ENCODE data around the gene DEFB132.
"Not testable (repeated sequence)": the region's sequence is repeated elsewhere in the genome, so short reads cannot be mapped to it uniquely, and the experiment has no call there.

The DEFB132 gene, protein sequence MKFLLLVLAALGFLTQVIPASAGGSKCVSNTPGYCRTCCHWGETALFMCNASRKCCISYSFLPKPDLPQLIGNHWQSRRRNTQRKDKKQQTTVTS

DNA sequence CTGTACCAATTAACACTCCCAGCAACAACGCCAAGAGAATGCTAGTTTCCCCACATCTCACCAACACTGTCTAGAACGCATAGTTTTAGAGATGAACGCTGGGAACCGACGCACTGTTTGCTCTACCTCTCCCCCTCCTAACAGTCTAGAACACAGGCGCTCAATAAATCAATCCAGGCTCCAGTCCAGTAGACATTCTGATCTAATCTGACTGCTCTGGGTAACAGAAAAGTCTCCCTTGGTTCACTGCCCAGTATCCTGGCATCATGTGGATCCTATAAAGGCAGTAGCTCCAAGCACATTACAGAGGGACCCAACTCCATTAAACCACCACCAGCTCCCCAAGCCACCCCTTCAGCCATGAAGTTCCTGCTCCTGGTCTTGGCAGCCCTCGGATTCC is at the start of gene DEFB132:
TSS of gene DEFB132 (plus strand) at position 306 of the 400 bp plus-strand sequence. CDS start at position 361, 55 bp downstream.
- DNase-seq (ENCODE audit: low spot score): no peak

DNA sequence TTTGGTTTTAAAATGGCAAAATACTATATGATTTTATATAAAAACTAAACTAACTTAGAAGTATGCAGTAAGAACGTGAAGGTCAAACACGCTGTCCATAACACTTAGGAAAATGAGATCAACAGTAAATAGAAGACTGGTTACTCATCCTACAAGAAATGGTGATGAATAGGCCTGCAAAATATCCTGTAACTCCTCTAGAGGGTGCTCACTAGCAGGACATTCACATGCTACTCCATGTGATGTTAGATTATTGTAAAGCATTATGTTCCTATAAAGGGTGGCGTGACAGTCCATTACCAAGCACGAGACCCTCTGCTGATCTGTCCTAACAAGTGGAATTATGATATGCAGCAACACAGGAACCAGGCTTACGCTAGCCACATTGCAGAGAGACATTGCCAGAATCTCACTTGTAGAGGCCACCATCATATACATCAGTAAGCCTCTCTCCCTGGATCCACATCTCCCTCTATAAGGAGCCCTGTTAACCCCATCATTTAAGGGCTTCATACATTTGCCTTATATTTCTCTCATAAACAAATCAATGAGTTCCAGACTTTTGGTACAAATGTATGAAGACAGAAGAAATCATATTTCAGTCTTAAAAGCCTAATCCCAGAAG is 48.5 kb upstream of the DEFB132 start:
- DNase-seq (ENCODE audit: low spot score): peak; percentile 79

DNA sequence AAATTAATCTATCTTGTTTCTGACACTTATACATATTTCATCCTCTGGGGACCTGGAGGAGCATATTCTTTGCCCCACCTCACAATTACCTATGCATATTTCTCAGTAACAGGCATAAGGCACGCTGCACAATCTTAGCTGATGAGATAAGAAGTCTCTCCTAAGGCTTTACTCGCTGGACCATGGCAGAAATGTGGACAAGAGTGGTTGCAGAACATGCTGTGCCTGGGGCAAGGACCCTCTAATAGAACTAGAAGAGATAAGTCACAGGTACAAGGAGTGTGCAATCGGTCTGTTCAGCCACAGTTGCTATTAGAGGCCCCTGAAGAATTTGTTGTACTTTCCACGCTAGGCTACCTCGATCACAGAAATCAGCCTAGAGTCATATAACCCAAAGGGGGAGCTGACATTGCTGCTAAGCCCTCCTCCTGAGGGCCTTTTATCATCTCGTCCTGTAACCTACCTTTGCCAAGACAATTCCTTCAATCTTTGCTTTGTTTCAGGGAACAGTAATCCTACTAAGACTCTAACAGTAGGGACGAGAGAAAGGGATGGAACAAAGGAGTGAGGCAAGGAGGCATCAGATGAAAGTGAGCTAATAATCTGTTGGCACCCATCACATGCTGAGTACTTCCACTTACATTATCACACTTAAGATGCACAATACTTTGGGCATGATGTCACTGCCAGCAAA is 46.6 kb upstream of the DEFB132 start:
- no peak for DNase-seq (ENCODE audit: low spot score)

DNA sequence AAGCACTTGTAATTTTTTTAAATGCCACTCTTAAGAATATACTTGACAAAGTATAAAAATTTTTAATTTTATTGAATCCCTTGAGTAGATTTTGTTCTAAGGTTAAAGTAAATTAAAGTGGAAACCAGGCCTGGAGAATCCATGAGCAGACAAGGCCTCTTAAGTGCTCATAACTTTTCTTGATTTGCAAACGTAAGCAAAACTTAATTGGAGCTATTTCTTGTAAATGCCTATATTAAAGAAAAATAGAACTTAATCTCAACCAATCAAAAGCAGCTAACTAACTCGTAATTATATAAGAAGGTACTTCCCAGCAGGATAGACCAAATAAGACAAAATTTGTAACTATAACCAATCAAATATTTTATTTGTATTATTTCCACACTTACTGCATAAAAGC is 43.1 kb upstream of the DEFB132 start:
- no peak for DNase-seq (ENCODE audit: low spot score)

DNA sequence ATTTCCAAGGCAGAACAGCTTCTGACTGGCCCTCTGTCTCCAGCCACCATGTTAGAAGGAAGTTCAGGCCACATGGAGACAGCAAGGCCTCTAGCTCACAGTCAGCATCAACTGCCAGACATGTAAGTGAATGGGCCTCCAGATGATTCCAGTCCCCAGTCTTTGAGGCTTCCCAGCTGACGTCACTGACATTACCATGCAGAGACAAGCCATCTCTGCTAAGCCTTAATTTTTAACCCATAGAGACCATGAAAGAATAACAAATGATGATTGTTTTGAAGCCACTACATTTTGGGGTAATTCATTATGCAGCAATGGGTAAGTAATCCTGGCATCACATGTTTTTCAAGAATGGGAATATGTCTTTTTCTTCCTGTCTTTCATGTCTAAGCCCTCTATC is 41.7 kb upstream of the DEFB132 start:
- DNase-seq (ENCODE audit: low spot score): no peak

DNA sequence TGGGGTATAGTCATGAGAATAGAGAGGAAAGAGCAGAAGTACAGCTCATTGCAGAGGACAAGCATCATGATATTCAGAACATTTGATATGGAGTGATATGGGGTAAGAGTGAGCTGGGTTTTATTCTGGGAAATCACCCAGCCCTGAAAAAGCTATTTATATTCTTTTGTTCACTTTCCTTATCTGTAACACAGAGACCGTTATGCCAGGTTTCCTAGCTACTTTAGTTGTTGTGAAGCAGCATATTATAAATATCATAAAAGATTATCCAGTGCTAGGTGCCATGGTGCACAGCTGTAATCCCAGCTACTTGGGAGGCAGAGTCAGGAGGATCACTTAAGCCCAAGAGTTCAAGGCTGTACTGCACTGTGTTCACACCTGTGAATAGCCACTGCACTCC is 40.3 kb upstream of the DEFB132 start:
- DNase-seq (ENCODE audit: low spot score): no peak

DNA sequence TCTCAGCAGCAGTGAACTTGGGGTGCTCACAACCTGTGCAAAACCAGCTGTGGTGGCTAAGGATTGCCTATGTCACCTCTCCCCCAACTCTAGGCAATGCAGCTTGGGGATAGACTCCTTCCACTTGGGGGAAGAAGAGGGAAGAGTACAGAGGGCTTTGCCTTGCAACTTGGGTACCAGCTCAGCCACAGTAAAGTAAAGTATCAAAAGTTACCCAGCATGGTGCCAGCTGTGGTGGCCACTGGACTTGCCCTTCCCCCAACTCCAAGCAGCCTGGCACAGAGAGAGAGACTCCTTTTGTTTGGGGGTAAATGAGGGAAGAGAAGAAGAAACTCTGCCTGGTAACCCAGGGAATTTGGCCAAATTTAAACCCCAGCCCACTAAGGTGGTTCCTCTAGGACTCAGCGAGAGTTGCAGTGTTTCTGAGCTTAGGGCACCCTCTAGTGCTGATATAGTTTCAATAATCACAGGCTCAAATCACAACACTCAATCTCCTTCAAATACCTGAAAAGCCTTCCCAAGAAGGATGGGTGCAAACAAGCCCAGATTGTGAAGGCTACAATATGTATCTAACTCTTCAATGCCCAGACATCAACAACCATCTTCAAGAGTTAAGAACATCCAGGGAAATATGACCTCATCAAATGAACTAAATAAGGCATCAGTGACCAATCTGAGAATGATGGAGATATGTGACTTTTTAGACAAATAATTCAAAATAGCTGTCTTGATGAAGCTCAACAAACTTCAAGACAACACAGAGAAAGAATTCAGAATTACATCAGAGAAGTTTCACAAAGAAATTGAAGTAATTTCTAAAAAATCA is 38.0 kb upstream of the DEFB132 start:
- peak; percentile 66 for DNase-seq (ENCODE audit: low spot score)

DNA sequence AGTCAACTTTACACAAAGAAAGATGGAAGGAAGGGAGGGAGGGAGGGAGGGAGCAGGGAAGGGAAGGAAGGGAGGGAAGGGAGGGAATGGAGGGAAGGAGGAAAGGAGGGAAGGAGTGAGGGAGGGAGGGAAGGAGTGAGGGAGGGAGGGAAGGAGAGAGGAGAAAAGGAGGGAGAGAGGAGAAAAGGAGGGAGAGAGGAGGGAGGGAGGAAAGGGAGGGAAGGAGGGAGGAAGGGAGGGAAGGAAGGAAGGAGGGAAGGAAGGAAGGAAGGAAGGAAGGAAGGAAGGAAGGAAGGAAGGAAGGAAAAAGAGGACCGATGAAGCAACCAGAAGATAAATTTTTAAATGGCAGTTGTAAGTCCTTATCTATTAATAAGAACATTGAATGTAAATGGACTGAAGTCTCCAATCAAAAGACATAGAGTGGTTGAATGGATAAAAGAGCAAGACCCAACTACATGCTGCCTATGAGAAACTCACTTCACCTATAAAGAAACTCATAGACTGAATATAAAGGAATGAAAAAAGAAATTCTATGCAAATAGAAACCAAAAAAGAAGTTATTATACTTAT is 36.2 kb upstream of the DEFB132 start:
- DNase-seq (ENCODE audit: low spot score): no peak

DNA sequence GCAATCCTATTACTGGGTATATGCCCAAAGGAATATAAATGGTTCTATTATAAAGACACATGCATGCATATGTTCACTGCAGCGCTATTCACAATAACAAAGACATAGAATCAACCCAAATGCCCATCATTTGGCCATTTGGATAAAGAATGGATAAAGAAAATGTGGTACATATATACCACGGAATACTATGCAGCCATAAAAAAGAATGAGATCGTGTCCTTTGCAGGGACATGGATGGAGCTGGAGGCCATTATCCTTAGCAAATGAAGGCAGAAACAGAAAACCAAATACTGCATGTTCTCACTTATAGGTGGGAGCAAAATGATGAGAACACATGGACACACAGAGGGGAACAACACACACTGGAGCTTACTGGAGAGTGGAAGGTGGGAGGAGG is 31.6 kb upstream of the DEFB132 start:
- DNase-seq (ENCODE audit: low spot score): not testable (repeated sequence)

DNA sequence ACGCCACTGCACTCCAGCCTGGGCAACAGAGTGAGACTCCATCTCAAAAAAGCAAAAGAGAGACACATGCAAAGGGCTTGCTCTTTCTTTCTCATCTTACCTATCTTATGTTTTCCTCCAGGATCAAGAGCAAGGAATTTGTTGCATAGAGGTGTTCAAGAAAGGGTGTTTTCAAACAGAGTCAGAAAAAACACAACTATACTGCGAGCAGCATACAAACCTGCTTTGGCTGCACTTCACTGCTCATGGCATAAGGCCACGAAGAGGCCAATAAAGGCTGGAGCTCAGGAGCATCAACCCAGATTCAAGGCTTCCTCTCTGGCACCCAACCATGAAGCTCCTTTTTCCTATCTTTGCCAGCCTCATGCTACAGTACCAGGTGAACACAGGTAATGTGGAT is 30.6 kb upstream of the DEFB132 start, which contains the start of gene DEFB129:
TSS of gene DEFB129 (plus strand) at position 301 of the 400 bp plus-strand sequence. CDS start at position 332, 31 bp downstream.
- DNase-seq (ENCODE audit: low spot score): no peak

DNA sequence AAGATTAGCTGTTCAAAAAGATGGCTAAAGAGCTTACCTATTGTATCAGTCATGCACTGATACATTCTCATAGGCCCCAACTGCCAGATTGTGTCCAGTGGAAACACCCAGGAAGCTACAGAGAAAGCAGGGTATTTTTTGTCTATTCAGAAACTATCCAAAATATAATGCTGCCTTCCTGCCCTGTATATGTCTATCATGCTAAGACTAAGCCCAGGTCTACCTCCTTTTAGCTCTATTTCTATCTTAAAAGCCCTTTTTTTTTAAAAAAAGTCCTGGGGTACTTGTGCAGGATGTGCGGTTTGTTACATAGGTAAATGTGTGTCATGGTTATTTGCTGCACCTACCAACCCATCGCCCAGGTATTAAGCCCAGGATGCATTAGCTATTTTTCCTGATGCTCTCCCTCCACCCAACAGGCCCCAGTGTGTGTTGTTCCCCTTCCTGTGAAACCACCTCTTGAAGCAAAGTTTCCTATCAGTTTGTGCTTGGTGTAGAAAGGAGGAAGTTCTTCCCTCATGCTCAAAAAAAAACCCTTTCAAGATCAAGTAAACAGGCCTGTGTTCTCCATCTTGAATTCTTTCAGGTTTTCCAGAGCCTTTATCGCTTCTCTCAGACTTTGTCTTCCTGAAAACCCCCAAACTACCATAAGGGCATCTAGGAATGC is 30.0 kb upstream of the DEFB132 start:
- DNase-seq (ENCODE audit: low spot score): no peak

DNA sequence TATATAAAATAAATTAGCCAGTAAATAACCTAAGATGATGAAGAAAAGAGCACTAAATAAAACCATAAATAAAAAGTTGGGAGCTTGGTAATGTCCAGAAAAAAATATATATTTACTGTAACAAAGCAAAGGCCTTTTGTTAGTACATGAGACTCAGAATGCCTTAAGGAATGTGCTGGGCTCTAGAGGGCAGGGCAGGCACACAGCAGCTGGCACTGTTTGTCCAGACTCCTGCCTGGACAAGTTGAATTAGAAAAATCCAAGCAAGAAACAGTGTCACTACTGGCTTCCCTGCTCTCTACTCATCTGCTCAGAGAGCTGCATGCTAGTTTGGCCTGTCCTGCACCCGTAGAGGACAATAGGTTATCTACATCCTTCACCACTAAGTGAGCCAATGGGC is 21.6 kb upstream of the DEFB132 start:
- peak; percentile 42 for DNase-seq (ENCODE audit: low spot score)

DNA sequence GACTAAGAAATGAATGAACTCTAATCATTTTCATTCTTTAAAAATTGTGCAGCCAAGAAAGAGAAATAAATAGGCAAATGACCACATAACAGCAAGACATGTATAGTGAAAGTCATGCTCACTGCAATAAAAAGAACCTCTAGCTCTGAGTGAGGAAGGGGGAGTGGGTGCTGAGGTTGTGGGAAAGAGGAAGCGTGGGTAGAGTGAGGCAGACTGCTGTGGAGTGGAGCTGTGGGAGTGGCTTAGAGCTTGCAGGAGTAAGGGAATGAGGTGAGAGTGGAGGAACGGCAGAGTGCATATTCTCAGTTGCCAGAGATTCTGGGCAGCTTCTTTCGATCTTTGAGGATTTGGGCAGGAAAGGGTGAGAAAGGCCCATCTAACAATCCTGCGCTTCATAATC is 20.0 kb upstream of the DEFB132 start:
- DNase-seq (ENCODE audit: low spot score): no peak

DNA sequence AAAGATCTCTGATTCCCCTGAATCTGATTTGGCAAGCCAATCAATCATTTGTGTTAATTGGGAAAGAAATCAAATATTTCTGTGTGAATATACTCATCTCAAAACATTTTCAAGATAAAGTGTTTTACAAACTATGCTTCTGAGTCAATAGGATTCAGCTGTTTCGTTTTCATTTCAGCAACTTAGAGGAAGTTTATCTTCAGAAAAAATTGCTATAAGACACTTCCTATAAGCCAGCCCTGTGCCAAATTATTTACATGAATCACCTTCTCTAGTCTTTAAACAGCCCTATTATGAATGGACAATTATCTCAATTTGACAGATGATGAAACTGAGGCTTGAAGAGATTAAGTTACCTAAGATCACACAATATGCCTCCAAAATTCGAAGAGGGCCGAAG is 19.6 kb upstream of the DEFB132 start:
- no peak for DNase-seq (ENCODE audit: low spot score)

DNA sequence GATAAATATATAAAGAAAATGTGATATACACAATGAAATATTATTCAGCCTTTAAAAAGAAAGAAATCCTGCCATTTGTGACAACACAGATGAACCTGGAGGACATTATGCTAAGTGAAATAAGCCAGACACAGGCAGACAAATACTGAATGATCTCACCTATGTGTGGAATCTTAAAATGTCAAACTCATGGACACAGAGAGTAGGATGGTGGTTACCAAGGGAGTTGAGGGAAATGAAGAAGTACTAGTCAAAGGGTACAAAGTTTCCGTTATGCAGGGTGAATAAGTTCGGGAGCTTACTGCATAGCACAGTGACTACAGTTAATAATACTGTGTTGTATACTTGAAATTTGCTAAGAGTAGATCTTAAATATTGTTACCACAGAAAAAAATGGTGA is 14.6 kb upstream of the DEFB132 start:
- DNase-seq (ENCODE audit: low spot score): no peak

DNA sequence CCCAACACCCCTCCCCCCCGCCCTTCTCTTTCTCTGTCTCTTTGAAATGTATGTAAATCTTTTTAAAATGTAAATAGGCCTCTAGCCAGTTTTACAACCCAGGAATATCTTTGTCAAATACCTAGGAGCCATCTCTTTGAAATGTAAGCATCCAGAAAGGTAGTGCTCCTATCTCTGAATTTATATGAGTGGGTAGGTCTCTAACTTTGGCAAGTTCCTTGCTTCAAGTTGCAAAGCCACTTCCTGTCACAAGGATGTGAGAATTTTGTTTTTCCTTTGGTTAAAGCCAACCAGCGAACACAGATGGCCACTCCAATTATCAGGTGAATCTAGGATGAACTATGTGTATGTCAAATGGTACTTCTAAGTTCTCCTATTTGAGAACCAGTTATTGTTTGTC is 6.2 kb upstream of the DEFB132 start:
- no peak for DNase-seq (ENCODE audit: low spot score)

DNA sequence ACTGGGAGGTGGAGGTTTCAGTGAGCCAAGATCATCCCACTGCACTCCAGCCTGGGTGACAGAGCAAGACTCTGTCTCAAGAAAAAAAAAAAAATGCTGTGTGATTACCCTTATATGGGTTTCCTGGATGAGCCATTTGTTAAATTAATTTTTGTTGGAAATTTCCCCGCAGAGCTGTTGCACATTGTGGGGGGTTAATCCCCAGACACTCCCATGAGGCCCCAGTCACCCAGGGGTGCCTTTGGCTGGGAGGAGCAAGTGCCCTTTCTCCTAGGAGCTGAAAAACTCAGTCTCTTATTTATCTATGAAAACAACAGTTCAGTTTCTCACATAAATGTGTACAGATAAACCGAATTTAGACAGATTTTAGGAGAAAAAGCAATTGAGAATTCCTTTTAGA is 4.7 kb upstream of the DEFB132 start:
- no peak for DNase-seq (ENCODE audit: low spot score)

DNA sequence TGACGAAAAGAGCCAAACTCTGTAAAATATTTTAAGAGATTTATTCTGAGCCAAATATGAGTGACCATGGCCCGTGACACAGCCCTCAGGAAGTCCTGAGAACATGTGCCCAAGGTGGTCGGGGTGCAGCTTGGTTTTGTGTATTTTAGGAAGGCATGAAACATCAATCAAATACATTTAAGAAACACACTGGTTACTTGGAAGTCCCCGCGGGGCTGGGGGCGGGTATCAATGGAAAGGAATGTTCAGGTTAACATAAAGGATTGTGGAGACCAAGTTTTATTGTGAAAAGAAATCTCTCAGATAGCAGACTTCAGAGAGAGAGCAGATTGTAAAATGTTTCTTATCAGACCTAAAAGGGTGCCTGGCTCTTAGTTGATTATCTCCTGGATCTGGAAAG is 4.1 kb upstream of the DEFB132 start:
- not testable (repeated sequence) for DNase-seq (ENCODE audit: low spot score)

DNA sequence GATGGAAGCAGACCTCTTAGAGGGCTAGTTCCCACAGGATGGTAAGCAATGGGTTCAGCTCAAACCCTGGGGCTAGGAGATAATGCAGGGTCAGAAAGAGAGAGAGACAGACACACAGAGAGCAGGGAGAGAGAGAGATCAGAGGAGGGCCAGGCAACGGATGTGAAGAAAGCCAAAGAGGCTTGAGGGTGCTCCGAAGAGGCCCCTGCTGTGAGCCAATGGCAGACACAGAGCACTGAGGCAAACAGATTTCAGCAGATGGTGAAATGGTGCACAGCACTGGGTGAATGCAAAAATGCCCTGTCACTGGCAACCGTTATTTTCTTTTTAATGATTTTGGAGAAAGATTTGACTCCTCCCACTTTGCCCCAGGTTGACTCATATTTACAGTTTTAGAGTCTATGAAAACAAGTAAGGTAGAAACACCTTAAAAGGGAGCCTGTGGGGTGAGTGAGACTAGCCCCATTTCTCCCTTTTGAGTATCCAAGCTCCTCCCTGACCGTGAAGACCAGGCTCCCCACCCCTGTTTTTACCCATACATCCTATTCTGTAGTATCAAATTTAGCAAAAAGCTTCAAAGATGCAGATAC is 840 bp downstream of the DEFB132 start:
- DNase-seq (ENCODE audit: low spot score): no peak

DNA sequence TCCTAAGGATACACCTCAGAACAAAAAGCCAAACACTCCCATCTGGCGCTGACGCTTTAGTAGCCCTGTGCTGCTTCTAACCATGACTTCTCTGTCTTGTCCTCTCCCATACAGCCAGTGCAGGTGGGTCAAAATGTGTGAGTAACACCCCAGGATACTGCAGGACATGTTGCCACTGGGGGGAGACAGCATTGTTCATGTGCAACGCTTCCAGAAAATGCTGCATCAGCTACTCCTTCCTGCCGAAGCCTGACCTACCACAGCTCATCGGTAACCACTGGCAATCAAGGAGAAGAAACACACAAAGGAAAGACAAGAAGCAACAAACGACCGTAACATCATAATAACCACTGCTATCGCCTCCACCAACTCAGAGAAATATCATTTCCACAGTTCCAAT is 1.4 kb downstream of the DEFB132 start:
- peak; percentile 54 for DNase-seq (ENCODE audit: low spot score)

DNA sequence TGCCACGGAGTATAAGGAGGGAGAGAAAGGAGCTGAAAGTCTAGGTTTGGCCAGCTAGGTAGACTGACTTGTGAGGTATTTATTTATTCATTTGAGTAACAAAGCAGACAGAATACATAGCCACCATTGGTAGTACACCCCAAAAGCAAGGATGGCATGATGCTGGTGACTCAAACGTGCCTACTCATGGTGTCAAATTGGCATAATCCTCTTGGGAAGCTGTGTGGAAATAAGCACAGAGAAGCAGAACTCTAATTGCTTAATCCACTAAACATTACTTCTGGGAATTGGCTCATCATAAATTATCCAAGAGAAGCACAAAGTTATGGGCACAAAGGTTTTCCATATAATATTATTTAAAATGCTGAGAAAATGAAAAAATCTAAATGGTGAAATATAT is 2.5 kb downstream of the DEFB132 start:
- no peak for DNase-seq (ENCODE audit: low spot score)

Measured in SW480 (cell line).